ENCODE data around the gene TIFAB.

TIFAB gene

DNA sequence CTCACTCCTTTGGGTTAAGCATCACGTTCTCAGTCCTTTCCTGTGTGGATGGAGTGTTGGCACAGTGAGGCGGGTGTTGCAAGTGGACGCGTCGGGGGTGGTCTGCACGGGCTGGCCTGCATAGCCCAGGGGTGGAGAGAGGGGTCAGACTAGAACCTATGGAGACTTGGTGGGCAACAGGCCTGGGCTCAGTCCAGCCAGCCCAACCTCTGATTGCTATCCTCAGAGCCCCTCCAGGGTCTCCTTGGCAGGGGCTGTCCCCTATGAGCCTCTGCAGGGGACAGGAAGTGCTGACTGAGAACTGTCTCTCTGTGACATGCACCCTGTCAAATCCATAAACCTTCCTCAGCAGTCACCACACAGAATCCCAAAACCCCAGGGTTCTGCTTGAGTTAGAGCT is 7.3 kb downstream of the TIFAB start:
- Histone ChIP-seq H2AFZ (ENCODE audit: low read length) (no peak overlapping the region), H3K4me3 (ENCODE audit: low read depth, low read length, poor library complexity, severe bottlenecking) (no peak overlapping the region), H4K20me1 (ENCODE audit: insufficient read depth, low read length) (no peaks in the 10 kb centered on the region), H3F3A (ENCODE audit: insufficient read depth, low read length) (no peaks in the 10 kb centered on the region), H3K27me3 (ENCODE audit: insufficient read depth, low read length) (0 out of 2 replicates have a peak, but pooled peaks cover 7% of the 10 kb centered on the region), H3K9me2 (ENCODE audit: low read depth, low read length) (no peaks in the 10 kb centered on the region), H3K9ac (ENCODE audit: low read length) (no peak overlapping the region), H3K27ac (ENCODE audit: low read depth, low read length, poor library complexity, severe bottlenecking) (no peak overlapping the region), H3K9me3 (ENCODE audit: low read length) (no peaks in the 10 kb centered on the region), H3K36me3 (ENCODE audit: insufficient read depth, low read length) (no peaks in the 10 kb centered on the region), H3K4me1 (ENCODE audit: insufficient read depth, low read length, severe bottlenecking) (no peaks in the 10 kb centered on the region), H3K4me2 (ENCODE audit: low read length) (no peak overlapping the region), H3K79me2 (ENCODE audit: insufficient read depth, low read length) (no peaks in the 10 kb centered on the region)
- TF ChIP-seq, protein P1, sequence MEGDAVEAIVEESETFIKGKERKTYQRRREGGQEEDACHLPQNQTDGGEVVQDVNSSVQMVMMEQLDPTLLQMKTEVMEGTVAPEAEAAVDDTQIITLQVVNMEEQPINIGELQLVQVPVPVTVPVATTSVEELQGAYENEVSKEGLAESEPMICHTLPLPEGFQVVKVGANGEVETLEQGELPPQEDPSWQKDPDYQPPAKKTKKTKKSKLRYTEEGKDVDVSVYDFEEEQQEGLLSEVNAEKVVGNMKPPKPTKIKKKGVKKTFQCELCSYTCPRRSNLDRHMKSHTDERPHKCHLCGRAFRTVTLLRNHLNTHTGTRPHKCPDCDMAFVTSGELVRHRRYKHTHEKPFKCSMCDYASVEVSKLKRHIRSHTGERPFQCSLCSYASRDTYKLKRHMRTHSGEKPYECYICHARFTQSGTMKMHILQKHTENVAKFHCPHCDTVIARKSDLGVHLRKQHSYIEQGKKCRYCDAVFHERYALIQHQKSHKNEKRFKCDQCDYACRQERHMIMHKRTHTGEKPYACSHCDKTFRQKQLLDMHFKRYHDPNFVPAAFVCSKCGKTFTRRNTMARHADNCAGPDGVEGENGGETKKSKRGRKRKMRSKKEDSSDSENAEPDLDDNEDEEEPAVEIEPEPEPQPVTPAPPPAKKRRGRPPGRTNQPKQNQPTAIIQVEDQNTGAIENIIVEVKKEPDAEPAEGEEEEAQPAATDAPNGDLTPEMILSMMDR (IDR thresholded peaks at IDR 0.05; ENCODE audit: low read length) = no peak
- TF ChIP-seq EZH2 (IDR thresholded peaks at IDR 0.05; ENCODE audit: borderline replicate concordance, low read length) = no peak

GRCh38 chr5:135444360-135444759 is 7.8 kb downstream of the TIFAB start:
- H3K36me3 ChIP-seq (ENCODE audit: insufficient read depth, low read length) = no peaks in the 10 kb centered on the region
- H3K9me3 ChIP-seq (ENCODE audit: low read length) = no peaks in the 10 kb centered on the region
- no peak overlapping the region for H3K27ac ChIP-seq (ENCODE audit: low read depth, low read length, poor library complexity, severe bottlenecking)
- no peak overlapping the region for H3K9ac ChIP-seq (ENCODE audit: low read length)
- no peaks in the 10 kb centered on the region for H4K20me1 ChIP-seq (ENCODE audit: insufficient read depth, low read length)
- no peaks in the 10 kb centered on the region for H3K4me1 ChIP-seq (ENCODE audit: insufficient read depth, low read length, severe bottlenecking)
- no peak overlapping the region for H3K4me3 ChIP-seq (ENCODE audit: low read depth, low read length, poor library complexity, severe bottlenecking)
- no peaks in the 10 kb centered on the region for H3F3A ChIP-seq (ENCODE audit: insufficient read depth, low read length)
- H2AFZ ChIP-seq (ENCODE audit: low read length) = no peak overlapping the region
- H3K79me2 ChIP-seq (ENCODE audit: insufficient read depth, low read length) = no peaks in the 10 kb centered on the region
- 0 out of 2 replicates have a peak, but pooled peaks cover 7% of the 10 kb centered on the region for H3K27me3 ChIP-seq (ENCODE audit: insufficient read depth, low read length)
- TF ChIP-seq, protein P1 (IDR thresholded peaks at IDR 0.05; ENCODE audit: low read length) = no peak
- no peak for TF ChIP-seq EZH2 (IDR thresholded peaks at IDR 0.05; ENCODE audit: borderline replicate concordance, low read length)
- no peaks in the 10 kb centered on the region for H3K9me2 ChIP-seq (ENCODE audit: low read depth, low read length)
- H3K4me2 ChIP-seq (ENCODE audit: low read length) = no peak overlapping the region

DNA sequence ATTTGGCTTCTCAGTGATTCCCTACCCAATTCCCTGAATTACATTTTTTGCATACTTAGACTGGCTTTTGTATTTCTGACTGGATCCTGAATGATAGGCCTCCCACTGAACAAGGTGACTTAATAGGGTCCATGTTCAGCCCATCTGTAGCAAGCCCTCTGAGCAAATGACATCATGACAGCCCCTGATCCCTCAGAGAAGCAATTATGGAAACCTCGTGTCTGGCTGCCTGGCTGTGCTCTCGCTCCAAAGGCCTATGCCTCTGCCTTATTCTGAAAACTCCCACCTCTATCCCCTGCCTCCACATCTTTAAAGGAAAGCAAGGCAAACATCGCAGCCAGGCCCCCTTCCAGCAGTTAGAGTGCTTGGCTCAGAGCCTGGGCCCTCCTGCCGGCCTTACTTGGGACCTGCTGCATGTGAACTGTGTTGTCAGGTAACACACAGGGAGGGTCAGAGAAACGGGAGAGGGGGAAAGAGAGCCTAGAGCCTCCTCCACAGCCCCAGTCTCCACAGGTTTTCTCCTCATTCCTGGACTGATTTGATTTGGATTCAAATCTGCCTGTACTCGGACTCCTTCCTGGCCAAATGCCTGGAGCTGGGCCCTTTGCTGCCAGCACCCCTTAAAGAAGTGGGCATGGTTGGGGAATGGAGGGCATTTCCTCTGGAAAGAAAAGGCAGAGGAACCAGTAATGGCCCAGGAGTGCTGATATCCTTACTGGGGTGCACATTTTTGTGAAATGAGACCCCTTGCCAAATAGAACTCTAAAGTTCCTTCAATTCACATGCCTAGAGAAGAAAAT is 8.8 kb downstream of the TIFAB start:
- H3K9ac ChIP-seq (ENCODE audit: low read length) = no peak overlapping the region
- H3K27ac ChIP-seq (ENCODE audit: low read depth, low read length, poor library complexity, severe bottlenecking) = no peak overlapping the region
- H3K36me3 ChIP-seq (ENCODE audit: insufficient read depth, low read length) = no peaks in the 10 kb centered on the region
- TF ChIP-seq, protein P1 (IDR thresholded peaks at IDR 0.05; ENCODE audit: low read length) = no peak
- no peak for TF ChIP-seq EZH2 (IDR thresholded peaks at IDR 0.05; ENCODE audit: borderline replicate concordance, low read length)
- no peak overlapping the region for H3K4me2 ChIP-seq (ENCODE audit: low read length)
- H3K27me3 ChIP-seq (ENCODE audit: insufficient read depth, low read length) = peaks cover 10% of the 10 kb centered on the region
- no peaks in the 10 kb centered on the region for H3K4me1 ChIP-seq (ENCODE audit: insufficient read depth, low read length, severe bottlenecking)
- H3K9me3 ChIP-seq (ENCODE audit: low read length) = no peaks in the 10 kb centered on the region
- H4K20me1 ChIP-seq (ENCODE audit: insufficient read depth, low read length) = no peaks in the 10 kb centered on the region
- H3K4me3 ChIP-seq (ENCODE audit: low read depth, low read length, poor library complexity, severe bottlenecking) = no peak overlapping the region
- no peaks in the 10 kb centered on the region for H3K79me2 ChIP-seq (ENCODE audit: insufficient read depth, low read length)
- no peaks in the 10 kb centered on the region for H3K9me2 ChIP-seq (ENCODE audit: low read depth, low read length)
- no peak overlapping the region for H2AFZ ChIP-seq (ENCODE audit: low read length)
- no peaks in the 10 kb centered on the region for H3F3A ChIP-seq (ENCODE audit: insufficient read depth, low read length)

All from OCI-LY1 (cell line).